ENCODE data around the gene PRSS35. TPM values are rescaled to one million over a fixed set of nuclear protein-coding genes. Genes with fewer than 3 reads are reported as not detected.

Gene PRSS35
- total RNA-seq, 1 experiment from 2014 or later: 1.7 TPM

DNA sequence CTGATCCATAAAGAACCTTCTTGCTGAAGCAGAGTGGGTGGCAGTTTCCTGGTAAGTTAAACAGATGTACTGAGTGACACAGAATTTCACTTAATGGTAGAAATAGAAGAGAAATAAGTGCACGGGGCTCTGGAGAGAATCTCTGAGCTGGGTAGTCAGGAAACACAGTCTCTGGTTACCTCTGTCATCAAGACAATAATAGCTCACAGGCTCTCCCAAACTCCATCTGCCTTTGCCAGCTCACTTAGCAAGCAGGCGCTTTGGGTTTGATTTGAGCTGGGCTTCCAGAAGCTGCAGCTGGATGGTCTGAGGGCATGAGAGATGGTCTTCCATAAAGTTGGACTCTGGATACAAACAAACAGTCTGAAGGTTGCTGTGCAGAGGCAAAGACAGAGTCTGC is 39.6 kb upstream of the PRSS35 start:
- no peak overlapping the region for H4K8ac ChIP-seq (replicated peaks; ENCODE audit: insufficient read length, low read depth, low read length)

More for the DNA sequence above, 39.6 kb upstream of the PRSS35 start:
- Histone ChIP-seq H3K23ac (ENCODE audit: insufficient read length, low read depth, low read length) (no peak overlapping the region), H2AFZ (ENCODE audit: low read length) (no peak overlapping the region), H3K18ac (ENCODE audit: insufficient read length, low read depth, low read length) (no peak overlapping the region), H3K56ac (ENCODE audit: insufficient read length, low read depth, low read length) (no peak overlapping the region), H4K5ac (ENCODE audit: insufficient read length, low read depth, low read length) (no peak overlapping the region), H3K4me2 (ENCODE audit: insufficient read depth, insufficient read length, low read length) (no peak overlapping the region), H3K79me2 (ENCODE audit: insufficient read depth, low read length) (no peaks in the 10 kb centered on the region), H3T11ph (ENCODE audit: low read length) (no peak overlapping the region), H3K79me1 (ENCODE audit: insufficient read depth, low read depth, low read length, poor library complexity, severe bottlenecking) (no peaks in the 10 kb centered on the region), H2BK5ac (ENCODE audit: insufficient read length, low read length) (no peak overlapping the region), H3K9ac (ENCODE audit: extremely low read depth, insufficient read length, low read length) (no peak overlapping the region), H2BK15ac (ENCODE audit: low read depth, low read length) (no peak overlapping the region), H3K4me1 (ENCODE audit: insufficient read depth, low read length) (no peaks in the 10 kb centered on the region), H3K27me3 (ENCODE audit: insufficient read depth, low read length) (no peaks in the 10 kb centered on the region), H2BK20ac (ENCODE audit: low read depth, low read length, poor library complexity, severe bottlenecking) (no peak overlapping the region), H3K14ac (ENCODE audit: insufficient read depth, low read length) (no peak overlapping the region), H3K27ac (ENCODE audit: insufficient read length, low read depth, low read length) (no peak overlapping the region), H3K9me3 (ENCODE audit: control insufficient read depth, low read depth, low read length) (no peaks in the 10 kb centered on the region), H2BK120ac (ENCODE audit: low read depth, low read length, poor library complexity, severe bottlenecking) (no peak overlapping the region), H3K23me2 (ENCODE audit: insufficient read length, low read depth, low read length, poor library complexity, severe bottlenecking) (no peaks in the 10 kb centered on the region), H2AK5ac (ENCODE audit: insufficient read length, low read length) (no peak overlapping the region), H4K91ac (ENCODE audit: insufficient read length, low read depth, low read length) (no peak overlapping the region), H2BK12ac (ENCODE audit: insufficient read length, low read depth, low read length) (no peak overlapping the region), H4K20me1 (ENCODE audit: control insufficient read depth, insufficient read depth, insufficient read length) (no peaks in the 10 kb centered on the region), H3K4ac (ENCODE audit: low read depth, low read length) (no peak overlapping the region)
- TF ChIP-seq, protein P1, sequence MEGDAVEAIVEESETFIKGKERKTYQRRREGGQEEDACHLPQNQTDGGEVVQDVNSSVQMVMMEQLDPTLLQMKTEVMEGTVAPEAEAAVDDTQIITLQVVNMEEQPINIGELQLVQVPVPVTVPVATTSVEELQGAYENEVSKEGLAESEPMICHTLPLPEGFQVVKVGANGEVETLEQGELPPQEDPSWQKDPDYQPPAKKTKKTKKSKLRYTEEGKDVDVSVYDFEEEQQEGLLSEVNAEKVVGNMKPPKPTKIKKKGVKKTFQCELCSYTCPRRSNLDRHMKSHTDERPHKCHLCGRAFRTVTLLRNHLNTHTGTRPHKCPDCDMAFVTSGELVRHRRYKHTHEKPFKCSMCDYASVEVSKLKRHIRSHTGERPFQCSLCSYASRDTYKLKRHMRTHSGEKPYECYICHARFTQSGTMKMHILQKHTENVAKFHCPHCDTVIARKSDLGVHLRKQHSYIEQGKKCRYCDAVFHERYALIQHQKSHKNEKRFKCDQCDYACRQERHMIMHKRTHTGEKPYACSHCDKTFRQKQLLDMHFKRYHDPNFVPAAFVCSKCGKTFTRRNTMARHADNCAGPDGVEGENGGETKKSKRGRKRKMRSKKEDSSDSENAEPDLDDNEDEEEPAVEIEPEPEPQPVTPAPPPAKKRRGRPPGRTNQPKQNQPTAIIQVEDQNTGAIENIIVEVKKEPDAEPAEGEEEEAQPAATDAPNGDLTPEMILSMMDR (conservative IDR thresholded peaks at IDR 0.05): no peak
- Mint-ChIP-seq H3K4me1 (peaks cover 7% of the 10 kb centered on the region in 2 experiments; a peak in 3 of 4 replicates), H3K9me3 (no peaks in the 10 kb centered on the region; a peak in 1 of 5 replicates), H3K27ac (no peak overlapping the region), H3K27me3 (ENCODE audit: low read depth) (no peaks in the 10 kb centered on the region), H3K36me3 (ENCODE audit: insufficient read depth in 1 of 3, low read depth in 3 of 3) (no peaks in the 10 kb centered on the region), H3K4me3 (no peak overlapping the region)
- no CpG with 5 or more reads among the region's 2 CpGs for WGBS (ENCODE audit: extremely low coverage, insufficient read length, low lambda C conversion rate)
- DNase-seq: no peak
